Thyroid gland (tissue), 4 donors: Measurements from ENCODE around the gene KRT34. TPM values are rescaled to one million over a fixed set of nuclear protein-coding genes. Genes with fewer than 3 reads are reported as not detected.
"Not testable (repeated sequence)": the region's sequence is repeated elsewhere in the genome, so short reads cannot be mapped to it uniquely, and the experiment has no call there.

Source experiments
- DNase-seq, 2 donors: peaks; one replicate each; pipeline ENCODE4 v3.0.0-alpha.2; 2019
- H3K27ac ChIP-seq, 3 donors: fragments of 200-600 bp; sonication (generic); 1 replicate in 2 of 3; 2 replicates in 1 of 3; pipeline ENCODE4 v1.5.1; 2016 to 2019; ENCODE audit warnings: mild to moderate bottlenecking in 1 of 3, moderate library complexity in 1 of 3
- H3K27me3 ChIP-seq: fragments of 200-600 bp; sonication (generic); one replicate; pipeline ENCODE4 v1.5.1; 2019
- H3K36me3 ChIP-seq, 2 donors: fragments of 200-600 bp; sonication (generic); one replicate each; pipeline ENCODE4 v1.5.1; 2016 to 2019
- H3K4me1 ChIP-seq, 2 donors: fragments of 200-600 bp; sonication (generic); one replicate each; pipeline ENCODE4 v1.5.1; 2017 to 2019
- H3K4me3 ChIP-seq, 3 donors: fragments of 200-600 bp; sonication (generic); replicated peaks in 1 of 3; 1 replicate in 2 of 3; 2 replicates in 1 of 3; pipeline ENCODE4 v1.5.1; 2016; ENCODE audit warnings: mild to moderate bottlenecking in 1 of 3
- H3K9me3 ChIP-seq: fragments of 200-600 bp; sonication (generic); one replicate; pipeline ENCODE4 v1.5.1; 2017
- CTCF ChIP-seq, 6 experiments: fragments of 200-600 bp in 3 of 6; fragments of 450-650 bp in 3 of 6; sonication (generic) in 3 of 6; IDR thresholded peaks; one replicate each; pipeline ENCODE4 v1.5.1; 2016 to 2019; ENCODE audit warnings: antibody characterized with exemption in 6 of 6, mild to moderate bottlenecking in 2 of 6, inconsistent platforms in 1 of 6, moderate library complexity in 1 of 6
- POLR2A ChIP-seq, 2 donors: fragments of 450-650 bp; IDR thresholded peaks; one replicate each; pipeline ENCODE4 v1.6.1; 2017; ENCODE audit warnings: antibody characterized with exemption in 2 of 2, mild to moderate bottlenecking in 2 of 2, moderate library complexity in 1 of 2
- WGBS, 2 donors: methylation state at CpG; one replicate each; pipeline ENCODE4 v1.1.5; 2017; 5-methylcytosine and 5-hydroxymethylcytosine counted together
- intact Hi-C: fragments of 100-400 bp; cut with DNase I; formaldehyde crosslinking; loops from one replicate; pipeline ENCODE4 v1.15.1; 2023
- total RNA-seq, 4 donors: library from RNA; depleted of rRNA; stranded (reverse); fragments of >200 nt; gene quantifications; one replicate each; pipeline ENCODE4 v1.2.3, GENCODE V29; 2016

Gene KRT34
- total RNA-seq, result not detected

DNA sequence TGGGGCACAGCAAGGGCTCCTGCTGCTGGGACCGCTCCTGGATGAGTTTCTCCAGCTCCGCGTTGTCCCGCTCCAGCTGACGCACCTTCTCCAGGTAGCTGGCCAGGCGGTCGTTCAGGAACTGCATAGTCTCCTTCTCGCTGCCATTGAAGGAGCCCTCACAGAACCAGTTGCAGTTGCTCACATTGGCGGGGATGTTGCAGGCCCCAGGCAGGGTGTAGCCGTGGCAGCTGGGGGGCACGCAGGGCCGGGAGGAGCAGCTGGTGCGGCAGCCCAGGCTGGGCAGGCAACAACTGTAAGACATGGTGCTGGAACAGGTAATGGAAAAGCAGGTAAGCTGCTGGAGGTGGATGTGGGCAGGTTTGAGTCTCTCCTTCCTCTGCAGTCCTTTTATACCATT lies at the start of gene KRT34:
KRT34 (minus strand) TSS at position 364 of the 400 bp plus-strand sequence; CDS start at position 304, 60 bp downstream.
- H3K27ac ChIP-seq, H3K4me1 ChIP-seq, H3K4me3 ChIP-seq, intact Hi-C loops, H3K36me3 ChIP-seq, H3K9me3 ChIP-seq, DNase-seq, H3K27me3 ChIP-seq: not testable (repeated sequence)
- WGBS, 2 donors, result 83 to 97% methylated on average over 6 to 11 of the region's 13 CpGs

DNA sequence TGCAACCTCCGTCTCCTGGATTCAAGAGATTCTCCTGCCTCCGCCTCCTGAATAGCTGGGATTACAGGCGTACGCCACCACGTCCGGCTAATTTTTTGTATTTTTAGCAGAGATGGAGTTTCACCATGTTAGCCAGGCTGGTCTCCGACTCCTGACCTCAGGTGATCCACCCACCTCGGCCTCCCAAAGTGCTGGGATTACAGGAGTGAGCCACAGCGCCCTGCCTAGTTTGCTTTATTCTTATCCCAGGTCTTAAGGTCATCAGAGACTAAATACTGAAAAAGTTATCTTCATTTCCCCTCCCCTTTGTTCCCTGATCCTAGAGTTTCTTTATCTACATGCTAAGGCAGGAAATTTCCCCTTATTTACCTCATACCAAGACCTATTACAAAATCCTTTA lies 48.3 kb upstream of the KRT34 start:
- H3K36me3 ChIP-seq, H3K9me3 ChIP-seq, H3K4me1 ChIP-seq, DNase-seq, H3K4me3 ChIP-seq, H3K27ac ChIP-seq, H3K27me3 ChIP-seq, intact Hi-C loops: not testable (repeated sequence)
- WGBS, 2 donors, result 94% methylated on average over 9 of the region's 9 CpGs

DNA sequence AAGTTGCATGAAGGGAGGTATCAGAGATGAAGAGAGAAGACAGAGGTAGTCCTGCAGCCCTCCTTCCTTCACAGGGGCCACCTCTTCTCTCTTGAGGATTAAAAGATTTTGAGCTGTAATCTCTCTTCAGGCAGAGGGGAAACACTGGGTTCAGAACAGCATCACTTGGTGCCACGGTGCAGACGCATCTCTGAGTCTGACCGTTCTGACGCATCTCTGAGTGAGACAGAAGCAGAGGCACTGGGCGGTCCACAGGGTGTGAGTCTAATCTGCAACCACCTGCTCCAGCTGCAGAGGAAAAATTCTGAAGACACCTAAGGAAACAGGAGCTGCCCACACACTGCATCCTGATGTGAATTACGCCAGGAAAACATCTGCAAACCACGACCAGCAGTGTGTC lies 47.6 kb upstream of the KRT34 start:
- Histone ChIP-seq H3K4me3 (no peak overlapping the region), H3K27ac (no peak overlapping the region), H3K9me3 (no peaks in the 10 kb centered on the region), H3K4me1 (no peaks in the 10 kb centered on the region), H3K27me3 (no peaks in the 10 kb centered on the region), H3K36me3 (no peaks in the 10 kb centered on the region)
- WGBS, 2 donors, result 80 to 83% methylated on average over 7 of the region's 7 CpGs
- intact Hi-C loops, result no loop called here
- TF ChIP-seq CTCF (IDR thresholded peaks at IDR 0.05) (no peak), POLR2A (IDR thresholded peaks at IDR 0.05) (no peak)
- no peak for DNase-seq

GRCh38 chr17:41428591-41429291 lies 46.6 kb upstream of the KRT34 start:
- no peak for DNase-seq
- no peaks in the 10 kb centered on the region for H3K9me3 ChIP-seq
- H3K4me1 ChIP-seq, result no peaks in the 10 kb centered on the region
- intact Hi-C loops, result no loop called here
- TF ChIP-seq CTCF (IDR thresholded peaks at IDR 0.05), result no peak
- no peak for TF ChIP-seq POLR2A (IDR thresholded peaks at IDR 0.05)
- no peak overlapping the region for H3K4me3 ChIP-seq
- no peaks in the 10 kb centered on the region for H3K36me3 ChIP-seq
- no peaks in the 10 kb centered on the region for H3K27me3 ChIP-seq
- WGBS, 2 donors, result 76 to 87% methylated on average over 4 of the region's 4 CpGs
- no peak overlapping the region for H3K27ac ChIP-seq

DNA sequence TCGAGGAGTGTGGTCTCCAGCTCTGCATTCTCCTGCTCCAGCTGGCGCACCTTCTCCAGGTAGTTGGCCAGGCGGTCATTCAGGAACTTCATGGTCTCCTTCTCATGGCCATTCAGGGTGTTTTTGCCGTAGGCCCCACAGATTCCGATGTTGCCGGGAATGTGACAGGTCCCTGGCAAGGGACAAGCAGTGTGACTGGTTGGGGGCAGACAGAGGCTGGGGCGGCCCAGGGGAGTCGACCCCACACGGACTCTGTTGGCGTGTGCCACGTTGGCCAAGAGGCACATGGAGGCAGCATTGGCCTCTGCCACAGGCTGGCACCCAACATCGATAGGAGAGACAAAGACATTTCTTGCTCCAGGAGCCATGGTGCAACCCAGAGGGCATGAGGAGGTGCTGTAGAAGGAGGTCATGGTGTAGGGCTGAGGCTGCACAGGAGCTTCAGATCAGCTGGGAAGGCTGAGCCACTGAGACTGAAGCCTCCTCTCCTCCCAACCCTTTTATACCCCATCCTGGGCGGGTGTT lies 42.1 kb upstream of the KRT34 start, which contains the start of gene KRT37:
KRT37 (minus strand) TSS at position 475 of the 525 bp plus-strand sequence; CDS start at position 413, 62 bp downstream.
- no peaks in the 10 kb centered on the region for H3K27me3 ChIP-seq
- no peaks in the 10 kb centered on the region for H3K4me1 ChIP-seq
- H3K36me3 ChIP-seq, result no peaks in the 10 kb centered on the region
- H3K4me3 ChIP-seq, result no peak within 1 kb of the TSS
- intact Hi-C loops, result no loop called here
- H3K9me3 ChIP-seq, result no peaks in the 10 kb centered on the region
- TF ChIP-seq CTCF (IDR thresholded peaks at IDR 0.05) (no peak), POLR2A (IDR thresholded peaks at IDR 0.05) (no peak)
- no peak within 1 kb of the TSS for H3K27ac ChIP-seq
- no peak for DNase-seq
- 95% methylated on average over 12 to 13 of the region's 13 CpGs for WGBS, 2 donors

DNA sequence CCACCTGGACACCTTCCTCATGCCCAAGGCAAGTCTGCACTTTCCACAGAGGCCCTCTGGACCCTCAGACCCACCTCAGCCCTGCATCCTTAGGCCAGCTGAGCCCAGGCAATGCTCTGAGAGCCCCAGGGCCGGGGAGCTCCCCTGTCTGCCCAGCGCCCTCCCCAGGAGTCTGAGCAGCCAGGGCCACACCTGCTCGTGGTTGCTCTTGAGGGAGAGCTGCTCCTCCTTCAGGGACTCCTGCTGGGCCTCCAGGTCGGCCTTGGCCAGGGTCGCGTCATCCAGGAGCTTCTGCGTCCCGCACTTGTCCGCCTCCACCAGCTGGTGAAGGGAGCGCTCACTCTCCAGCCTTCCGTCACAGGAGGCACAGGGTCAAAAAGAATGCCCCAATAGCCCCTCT lies 40.5 kb upstream of the KRT34 start:
- H3K27ac ChIP-seq, DNase-seq, H3K4me3 ChIP-seq, H3K4me1 ChIP-seq, H3K36me3 ChIP-seq, H3K9me3 ChIP-seq, H3K27me3 ChIP-seq, intact Hi-C loops: not testable (repeated sequence)
- 93 to 97% methylated on average over 8 of the region's 11 CpGs for WGBS, 2 donors
